Gastrocnemius medialis (tissue), 4 donors: ENCODE measurements around the gene MFSD11. TPM values are rescaled to one million over a fixed set of nuclear protein-coding genes. Genes with fewer than 3 reads are reported as not detected.
A peak's percentile ranks its signal among the peaks of the same experiment; 100 is the strongest.
"Not testable (repeated sequence)": the region's sequence is repeated elsewhere in the genome, so short reads cannot be mapped to it uniquely, and the experiment has no call there.

ENCODE experiments used
- ATAC-seq, 2 donors: fragments of 150-250 bp; one replicate each; pipeline ENCODE4 v1.9.1; 2016
- DNase-seq, 2 donors: peaks; one replicate each; pipeline ENCODE4 v3.0.0-alpha.2; 2019
- H3K27ac ChIP-seq, 4 donors: fragments of 200-600 bp; sonication (generic); 1 replicate in 1 of 4; 2 replicates in 3 of 4; pipeline ENCODE4 v1.5.1; 2016 to 2018; ENCODE audit warnings: mild to moderate bottlenecking in 2 of 4, moderate library complexity in 1 of 4
- H3K27me3 ChIP-seq, 3 donors: fragments of 200-600 bp; sonication (generic) in 2 of 3; 1 replicate in 1 of 3; 2 replicates in 2 of 3; pipeline versions ENCODE4 v1.5.1 to v1.6.0; 2016 to 2019; ENCODE audit warnings: mild to moderate bottlenecking in 1 of 3, moderate library complexity in 1 of 3
- H3K36me3 ChIP-seq, 2 donors: fragments of 200-600 bp; sonication (generic) in 1 of 2; one replicate each; pipeline ENCODE4 v1.5.1; 2017 to 2018
- H3K4me1 ChIP-seq, 2 donors: fragments of 200-600 bp; sonication (generic) in 1 of 2; one replicate each; pipeline ENCODE4 v1.5.1; 2016 to 2017; ENCODE audit warnings: mild to moderate bottlenecking in 2 of 2
- H3K4me3 ChIP-seq, 4 donors: fragments of 200-600 bp; sonication (generic) in 3 of 4; 1 replicate in 1 of 4; 2 replicates in 3 of 4; pipeline ENCODE4 v1.5.1; 2016 to 2019; ENCODE audit warnings: mild to moderate bottlenecking in 2 of 4
- H3K9me3 ChIP-seq, 3 donors: fragments of 200-600 bp; sonication (generic) in 2 of 3; 1 replicate in 1 of 3; 2 replicates in 2 of 3; pipeline ENCODE4 v1.5.1; 2016 to 2019
- CTCF ChIP-seq, 5 experiments: fragments of 450-650 bp in 3 of 5; fragments of 200-600 bp in 2 of 5; sonication (generic) in 2 of 5; IDR thresholded peaks in 4 of 5; conservative IDR thresholded peaks in 1 of 5; 1 replicate in 4 of 5; 2 replicates in 1 of 5; pipeline ENCODE4 v1.5.1; 2016 to 2019; ENCODE audit warnings: antibody characterized with exemption in 5 of 5, mild to moderate bottlenecking in 3 of 5, moderate library complexity in 3 of 5
- POLR2A ChIP-seq, 2 donors: fragments of 450-650 bp; IDR thresholded peaks; one replicate each; pipeline ENCODE4 v1.6.1; 2017; ENCODE audit warnings: antibody characterized with exemption in 2 of 2, mild to moderate bottlenecking in 2 of 2, moderate library complexity in 2 of 2
- in situ Hi-C, 4 donors: fragments of 200-750 bp; cut with MboI; loops; one replicate each; pipeline versions ENCODE4 v1.15.0 to v1.8.0; 2017; ENCODE audit warnings: low sequenced_read_pairs in 4 of 4
- intact Hi-C: fragments of 100-400 bp; cut with DNase I; formaldehyde crosslinking; loops from one replicate; pipeline ENCODE4 v1.15.1; 2023; ENCODE audit warnings: low total_unique reads
- total RNA-seq, 4 donors: library from RNA; depleted of rRNA; stranded (reverse); fragments of >200 nt; gene quantifications; one replicate each; pipeline versions ENCODE4 v1.1.0 to v1.2.3, GENCODE V29; 2016

Gene MFSD11
- total RNA-seq, 4 donors from 2014 or later: 14.0 to 24.2 (median 19.5) TPM

GRCh38 chr17:76735586-76736348 lies 2.2 kb upstream of the MFSD11 start:
- in situ Hi-C loops (no loop called here), intact Hi-C loops (loop anchor here (10.0 kb wide), 1 partner anchor 471 kb away; the partner anchor contains the start of gene UBALD2)
- ATAC-seq (no peak), DNase-seq (no peak)
- Histone ChIP-seq H3K4me1 (peaks cover 65 to 75% of the 10 kb centered on the region in 2 donors), H3K36me3 (peaks cover 3 to 46% of the 10 kb centered on the region in 2 donors), H3K4me3 (peak overlapping the region; percentile 82 to 99 (median 93)), H3K27ac (peak overlapping the region; percentile 96 to 99 (median 99)), H3K27me3 (no peaks in the 10 kb centered on the region), H3K9me3 (no peaks in the 10 kb centered on the region)
- TF ChIP-seq CTCF (IDR thresholded peaks at IDR 0.05 in 4 of 5, conservative IDR thresholded peaks at IDR 0.05 in 1 of 5): no peak
- TF ChIP-seq POLR2A (IDR thresholded peaks at IDR 0.05): no peak

DNA sequence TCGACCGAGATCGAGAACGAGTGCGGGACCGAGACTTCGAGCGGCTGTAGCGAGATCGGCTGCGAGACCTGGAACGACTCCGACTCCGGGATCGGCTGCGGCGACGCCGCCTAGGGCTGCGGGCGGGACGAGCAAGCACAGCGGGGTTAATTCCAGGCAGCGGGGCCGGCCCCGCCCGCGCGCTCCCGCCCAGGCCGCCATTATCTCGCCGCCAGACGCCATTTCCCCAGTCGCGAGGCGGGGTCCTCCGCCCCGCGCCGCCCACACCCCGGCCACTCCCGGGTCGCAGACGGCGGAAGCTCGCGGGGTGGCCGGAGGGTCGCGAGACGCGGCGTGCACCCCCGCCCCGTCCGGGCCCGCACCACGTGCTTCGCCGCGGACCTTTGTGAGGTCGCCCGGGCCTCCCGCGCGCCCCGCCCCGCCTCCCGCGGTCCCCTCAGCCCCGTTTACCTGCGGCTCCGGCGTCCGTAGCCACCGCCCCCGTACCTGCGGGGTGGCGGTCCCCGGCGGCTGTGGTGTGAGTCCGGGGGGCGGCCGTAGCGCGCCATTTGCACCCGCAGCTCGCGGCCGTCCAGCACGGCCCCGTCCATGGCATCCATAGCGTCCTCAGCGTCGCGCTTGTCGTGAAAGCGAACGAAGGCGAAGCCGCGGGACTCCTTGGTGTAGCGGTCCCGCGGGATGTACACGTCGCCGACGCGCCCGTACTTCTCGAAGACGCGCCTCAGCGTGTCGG lies 1.4 kb upstream of the MFSD11 start:
- TF ChIP-seq POLR2A (IDR thresholded peaks at IDR 0.05) (peak; percentile 0 to 39), CTCF (IDR thresholded peaks at IDR 0.05 in 4 of 5, conservative IDR thresholded peaks at IDR 0.05 in 1 of 5) (peak in 4 of 5 experiments; percentile 21 to 39 (median 34))
- in situ Hi-C loops (no loop called here), intact Hi-C loops (loop anchor here (1.0 to 10.0 kb wide), 2 partner anchors 10 to 472 kb away; partner anchors contain the start of genes JMJD6, METTL23 and UBALD2)
- peaks cover 3 to 42% of the 10 kb centered on the region in 2 donors for H3K36me3 ChIP-seq
- DNase-seq (peak; percentile 54 to 77), ATAC-seq (peak; percentile 31)
- peak overlapping the region; percentile 96 to 99 (median 99) for H3K27ac ChIP-seq
- no peaks in the 10 kb centered on the region for H3K9me3 ChIP-seq
- peaks cover 63 to 76% of the 10 kb centered on the region in 2 donors for H3K4me1 ChIP-seq
- H3K4me3 ChIP-seq: peak overlapping the region; percentile 82 to 99 (median 93)
- no peaks in the 10 kb centered on the region for H3K27me3 ChIP-seq

GRCh38 chr17:76737082-76737675 lies 740 bp upstream of the MFSD11 start, which contains the start of gene SRSF2:
TSS of gene SRSF2 (minus strand) at chr17:76737331. CDS start at chr17:76737160, 171 bp downstream.
- H3K27ac ChIP-seq: peak within 1 kb of the TSS; percentile 96 to 99 (median 99)
- no peaks in the 10 kb centered on the region for H3K27me3 ChIP-seq
- no peaks in the 10 kb centered on the region for H3K9me3 ChIP-seq
- ATAC-seq (peak; percentile 74 to 76), DNase-seq (peak; percentile 97 to 98)
- TF ChIP-seq POLR2A (IDR thresholded peaks at IDR 0.05) (peak; percentile 99 to 100), CTCF (IDR thresholded peaks at IDR 0.05 in 4 of 5, conservative IDR thresholded peaks at IDR 0.05 in 1 of 5) (no peak)
- in situ Hi-C loops: no loop called here
- H3K36me3 ChIP-seq: peaks cover 3 to 36% of the 10 kb centered on the region in 2 donors
- H3K4me1 ChIP-seq: peaks cover 63 to 76% of the 10 kb centered on the region in 2 donors
- H3K4me3 ChIP-seq: peak within 1 kb of the TSS; percentile 82 to 99 (median 93)
- intact Hi-C loops: loop anchor here (1.0 to 10.0 kb wide), 2 partner anchors 11 to 472 kb away; partner anchors contain the start of genes JMJD6, METTL23 and UBALD2

GRCh38 chr17:76738468-76738850 lies 540 bp downstream of the MFSD11 start:
- TF ChIP-seq POLR2A (IDR thresholded peaks at IDR 0.05) (no peak), CTCF (IDR thresholded peaks at IDR 0.05 in 4 of 5, conservative IDR thresholded peaks at IDR 0.05 in 1 of 5) (no peak)
- Histone ChIP-seq H3K27me3 (no peaks in the 10 kb centered on the region), H3K9me3 (no peaks in the 10 kb centered on the region), H3K36me3 (peaks cover 2 to 24% of the 10 kb centered on the region in 2 donors), H3K4me1 (peaks cover 62 to 72% of the 10 kb centered on the region in 2 donors), H3K27ac (peak overlapping the region; percentile 96 to 99 (median 99)), H3K4me3 (peak overlapping the region; percentile 79 to 95 (median 86))
- DNase-seq: no peak
- intact Hi-C loops: loop anchor here (10.0 kb wide), 1 partner anchor 474 kb away; the partner anchor contains the start of gene UBALD2
- in situ Hi-C loops: no loop called here
- no peak for ATAC-seq

- Histone ChIP-seq H3K27ac (peak overlapping the region; percentile 96 to 99 (median 99)), H3K36me3 (peaks cover 0 to 24% of the 10 kb centered on the region in 2 donors), H3K4me1 (peaks cover 54 to 62% of the 10 kb centered on the region in 2 donors), H3K4me3 (peak overlapping the region; percentile 17 to 91 (median 80))
- DNase-seq, H3K27me3 ChIP-seq, H3K9me3 ChIP-seq, ATAC-seq, in situ Hi-C loops: not testable (repeated sequence)
- intact Hi-C loops: loop anchor here (10.0 kb wide), 1 partner anchor 475 kb away; the partner anchor contains the start of gene UBALD2
Measured at GRCh38 chr17:76739568-76740115, 1.7 kb downstream of the MFSD11 start.
